Gastroesophageal sphincter (tissue), 4 donors: ENCODE data around the gene PGPEP1. TPM values are rescaled to one million over a fixed set of nuclear protein-coding genes. Genes with fewer than 3 reads are reported as not detected.

Experiments used
- ATAC-seq: fragments of 150-250 bp; one replicate; pipeline ENCODE4 v1.9.1; 2016; ENCODE audit warnings: mild to moderate bottlenecking, moderate library complexity
- H3K27ac ChIP-seq, 4 donors: fragments of 200-600 bp; sonication (generic) in 3 of 4; 1 replicate in 3 of 4; 2 replicates in 1 of 4; pipeline ENCODE4 v1.5.1; 2016 to 2019
- H3K27me3 ChIP-seq: fragments of 200-600 bp; sonication (generic); one replicate; pipeline ENCODE4 v1.5.1; 2019
- H3K36me3 ChIP-seq, 2 donors: fragments of 200-600 bp; sonication (generic); one replicate each; pipeline ENCODE4 v1.5.1; 2019; ENCODE audit warnings: control low read depth in 1 of 2
- H3K4me1 ChIP-seq, 3 donors: fragments of 200-600 bp; sonication (generic); 1 replicate in 2 of 3; 2 replicates in 1 of 3; pipeline ENCODE4 v1.5.1; 2016 to 2019; ENCODE audit warnings: control low read depth in 2 of 3
- H3K4me3 ChIP-seq, 2 donors: fragments of 200-600 bp; sonication (generic); one replicate each; pipeline ENCODE4 v1.5.1; 2019; ENCODE audit warnings: mild to moderate bottlenecking in 1 of 2, moderate library complexity in 1 of 2
- H3K9me3 ChIP-seq, 3 donors: fragments of 200-600 bp; sonication (generic); one replicate each; pipeline ENCODE4 v1.5.1; 2017 to 2019; ENCODE audit warnings: control low read depth in 2 of 3
- EP300 ChIP-seq: sonication (generic); formaldehyde crosslinking; IDR thresholded peaks from one replicate; pipeline ENCODE4 v1.6.1; 2017; ENCODE audit warnings: antibody characterized with exemption, mild to moderate bottlenecking
- POLR2A ChIP-seq, 2 donors: fragments of 450-650 bp; IDR thresholded peaks; one replicate each; pipeline ENCODE4 v1.6.1; 2017; ENCODE audit warnings: antibody characterized with exemption in 2 of 2, mild to moderate bottlenecking in 2 of 2, moderate library complexity in 1 of 2
- POLR2AphosphoS5 ChIP-seq: sonication (generic); formaldehyde crosslinking; IDR thresholded peaks from one replicate; pipeline ENCODE4 v1.6.1; 2017; ENCODE audit warnings: antibody characterized with exemption
- WGBS, 2 donors: methylation state at CpG; one replicate each; pipeline ENCODE4 v1.1.5; 2018; ENCODE audit warnings: low coverage in 1 of 2; 5-methylcytosine and 5-hydroxymethylcytosine counted together
- total RNA-seq, 4 donors: library from RNA; depleted of rRNA; stranded (reverse); fragments of >200 nt; gene quantifications; one replicate each; pipeline ENCODE4 v1.1.0, GENCODE V29; 2016
- TF ChIP-seq, protein P1 (sequence below), 4 experiments: fragments of 200-600 bp in 2 of 4; fragments of 450-650 bp in 2 of 4; sonication (generic) in 1 of 4; IDR thresholded peaks; one replicate each; pipeline ENCODE4 v1.5.1; 2017 to 2019; ENCODE audit warnings: antibody characterized with exemption in 4 of 4, mild to moderate bottlenecking in 2 of 4, moderate library complexity in 2 of 4

The PGPEP1 gene
- total RNA-seq, 4 donors from 2014 or later, result 15.0 to 38.2 (median 23.1) TPM

DNA sequence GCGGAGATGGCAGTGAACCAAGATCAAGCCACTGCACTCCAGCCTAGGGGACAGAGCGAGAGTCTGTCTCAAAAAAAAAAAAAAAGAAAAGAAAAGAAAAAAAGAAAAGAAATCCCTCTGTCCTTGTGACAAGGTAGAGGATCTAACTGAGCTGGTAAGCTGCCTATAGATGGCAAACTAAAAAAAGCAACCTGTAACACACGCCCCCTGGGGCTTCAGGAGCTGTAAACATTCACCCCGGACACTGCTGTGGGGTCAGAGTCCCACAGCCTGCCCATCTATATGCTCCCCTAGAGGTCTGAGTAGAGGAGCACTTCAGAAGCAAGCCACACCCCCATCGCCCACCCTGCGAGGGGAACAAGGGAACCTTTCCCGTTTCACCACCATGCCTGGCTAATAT lies 4.3 kb upstream of the PGPEP1 start:
- Histone ChIP-seq H3K36me3 (no peaks in the 10 kb centered on the region), H3K9me3 (no peaks in the 10 kb centered on the region), H3K4me3 (no peak overlapping the region), H3K27me3 (no peaks in the 10 kb centered on the region), H3K4me1 (peaks cover 0 to 19% (median 0%) of the 10 kb centered on the region in 3 donors), H3K27ac (no peak overlapping the region)
- TF ChIP-seq POLR2A (IDR thresholded peaks at IDR 0.05), result no peak
- TF ChIP-seq POLR2AphosphoS5, result no peak
- TF ChIP-seq, protein P1, sequence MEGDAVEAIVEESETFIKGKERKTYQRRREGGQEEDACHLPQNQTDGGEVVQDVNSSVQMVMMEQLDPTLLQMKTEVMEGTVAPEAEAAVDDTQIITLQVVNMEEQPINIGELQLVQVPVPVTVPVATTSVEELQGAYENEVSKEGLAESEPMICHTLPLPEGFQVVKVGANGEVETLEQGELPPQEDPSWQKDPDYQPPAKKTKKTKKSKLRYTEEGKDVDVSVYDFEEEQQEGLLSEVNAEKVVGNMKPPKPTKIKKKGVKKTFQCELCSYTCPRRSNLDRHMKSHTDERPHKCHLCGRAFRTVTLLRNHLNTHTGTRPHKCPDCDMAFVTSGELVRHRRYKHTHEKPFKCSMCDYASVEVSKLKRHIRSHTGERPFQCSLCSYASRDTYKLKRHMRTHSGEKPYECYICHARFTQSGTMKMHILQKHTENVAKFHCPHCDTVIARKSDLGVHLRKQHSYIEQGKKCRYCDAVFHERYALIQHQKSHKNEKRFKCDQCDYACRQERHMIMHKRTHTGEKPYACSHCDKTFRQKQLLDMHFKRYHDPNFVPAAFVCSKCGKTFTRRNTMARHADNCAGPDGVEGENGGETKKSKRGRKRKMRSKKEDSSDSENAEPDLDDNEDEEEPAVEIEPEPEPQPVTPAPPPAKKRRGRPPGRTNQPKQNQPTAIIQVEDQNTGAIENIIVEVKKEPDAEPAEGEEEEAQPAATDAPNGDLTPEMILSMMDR (IDR thresholded peaks at IDR 0.05), result no peak
- no peak for TF ChIP-seq EP300
- WGBS, 2 donors, result 39 to 67% methylated on average over 2 to 6 of the region's 7 CpGs
- ATAC-seq, result no peak

DNA sequence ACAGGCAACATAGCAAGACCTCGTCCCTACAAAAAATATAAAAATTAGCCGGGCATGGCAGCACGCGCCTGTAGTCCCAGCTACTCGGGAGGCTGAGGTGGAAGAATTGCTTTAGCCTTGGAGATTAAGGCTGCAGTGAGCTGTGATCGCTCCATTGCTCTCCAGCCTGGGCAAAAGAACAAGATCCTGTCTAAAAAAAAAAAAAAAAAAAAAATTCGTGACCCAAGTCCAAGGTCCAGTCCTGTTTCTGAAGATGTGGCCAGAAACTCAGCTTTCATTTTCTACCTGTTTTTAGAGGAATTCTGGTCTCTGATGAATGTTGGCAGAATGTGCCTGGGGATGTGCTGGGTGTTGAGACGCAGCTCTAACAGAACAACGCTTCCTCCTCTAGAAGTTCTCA lies 1.9 kb upstream of the PGPEP1 start:
- Histone ChIP-seq H3K36me3 (peaks cover 0 to 7% of the 10 kb centered on the region in 2 donors), H3K4me1 (peaks cover 0 to 37% (median 3%) of the 10 kb centered on the region in 3 donors), H3K27ac (no peak overlapping the region), H3K4me3 (no peak overlapping the region), H3K27me3 (no peaks in the 10 kb centered on the region), H3K9me3 (no peaks in the 10 kb centered on the region)
- WGBS, 2 donors, result 35 to 52% methylated on average over 3 to 6 of the region's 9 CpGs
- no peak for TF ChIP-seq EP300
- TF ChIP-seq, protein P1 (IDR thresholded peaks at IDR 0.05), result no peak
- TF ChIP-seq POLR2AphosphoS5, result no peak
- no peak for TF ChIP-seq POLR2A (IDR thresholded peaks at IDR 0.05)
- no peak for ATAC-seq

DNA sequence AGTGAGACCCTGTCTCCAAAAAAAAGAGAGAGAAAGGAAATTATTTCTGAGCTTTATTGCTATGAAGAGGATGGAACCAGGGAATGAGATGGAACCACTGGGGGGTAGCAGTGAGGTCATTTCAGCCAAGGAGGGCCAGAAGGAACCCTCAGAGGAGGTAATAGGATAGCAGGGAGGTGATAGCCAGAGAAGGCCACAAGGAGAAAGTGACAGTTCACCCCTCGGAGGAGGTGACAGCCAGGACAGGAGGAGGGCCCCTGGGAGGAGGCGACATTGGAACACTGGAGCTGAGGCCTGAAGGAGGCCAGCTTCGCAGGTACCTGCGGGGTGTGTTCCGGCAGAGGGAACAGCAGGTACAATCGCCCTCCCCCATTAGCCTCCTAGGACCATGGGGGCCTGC lies 675 bp upstream of the PGPEP1 start:
- peak overlapping the region in 2 of 4 donors; percentile 85 to 90 for H3K27ac ChIP-seq
- WGBS, 2 donors, result 0 to 35% methylated on average over 1 to 6 of the region's 6 CpGs
- no peak for ATAC-seq

DNA sequence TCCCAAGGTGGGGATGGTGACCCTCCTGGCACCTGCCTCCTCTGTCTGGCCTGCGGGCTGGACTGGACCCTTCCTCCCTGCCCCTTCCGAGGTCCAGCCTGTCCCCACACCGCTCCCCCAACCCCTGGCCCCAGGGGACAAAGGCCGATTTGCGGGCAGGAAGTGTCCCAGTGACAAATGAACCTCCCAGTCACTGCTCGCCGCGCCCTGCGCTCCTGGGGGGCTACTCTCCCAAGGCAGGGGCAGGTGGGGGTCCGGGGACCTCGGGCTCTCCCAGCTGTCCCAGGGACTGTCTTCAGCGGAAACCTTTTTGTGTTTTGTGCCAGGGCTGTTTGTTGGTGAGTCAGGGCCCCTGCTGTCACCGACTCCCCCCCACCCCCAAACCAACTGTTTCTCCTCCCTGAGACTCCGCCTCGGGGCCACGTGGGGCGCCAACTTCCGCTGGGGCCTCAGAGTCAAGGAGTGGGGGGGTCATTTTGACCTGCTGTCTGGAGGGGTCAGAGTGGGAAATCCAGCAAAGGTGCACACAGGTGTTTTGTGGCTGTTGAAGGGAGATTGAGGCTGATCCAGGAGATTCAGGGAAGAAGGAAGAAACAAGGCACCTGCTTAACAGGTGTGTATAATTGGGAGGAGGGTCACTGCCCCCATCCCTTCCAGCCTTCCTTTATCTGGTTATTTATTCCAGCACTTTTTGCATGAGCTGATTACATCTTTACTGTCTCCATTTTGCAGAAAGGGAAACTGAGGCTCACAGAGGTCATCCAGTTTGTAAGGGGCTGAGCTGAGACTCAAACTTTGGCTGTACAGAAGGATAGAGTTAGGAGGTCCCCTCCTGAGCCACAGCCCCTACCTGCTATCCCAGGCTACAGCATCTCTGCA lies 831 bp downstream of the PGPEP1 start:
- TF ChIP-seq, protein P1 (IDR thresholded peaks at IDR 0.05), result peak in 1 of 4 experiments; percentile 25
- no peak for TF ChIP-seq POLR2A (IDR thresholded peaks at IDR 0.05)
- Histone ChIP-seq H3K4me3 (peak overlapping the region; percentile 63 to 83), H3K9me3 (no peaks in the 10 kb centered on the region), H3K36me3 (peaks cover 0 to 29% of the 10 kb centered on the region in 2 donors), H3K4me1 (peaks cover 0 to 49% (median 3%) of the 10 kb centered on the region in 3 donors), H3K27me3 (no peaks in the 10 kb centered on the region), H3K27ac (peak overlapping the region; percentile 2 to 90 (median 84))
- ATAC-seq, result peak; percentile 48
- WGBS, 2 donors, result 6% methylated on average over 6 of the region's 18 CpGs; no CpG with 5 or more reads in 1 of the 2 donors

More for the DNA sequence above, 675 bp upstream of the PGPEP1 start:
- H3K4me3 ChIP-seq, result peak overlapping the region in 1 of 2 donors; percentile 83
- peaks cover 0 to 46% (median 3%) of the 10 kb centered on the region in 3 donors for H3K4me1 ChIP-seq
- no peaks in the 10 kb centered on the region for H3K9me3 ChIP-seq
- TF ChIP-seq POLR2A (IDR thresholded peaks at IDR 0.05) (no peak), EP300 (no peak), POLR2AphosphoS5 (no peak)
- TF ChIP-seq, protein P1 (IDR thresholded peaks at IDR 0.05), result no peak
- H3K27me3 ChIP-seq, result no peaks in the 10 kb centered on the region
- H3K36me3 ChIP-seq, result peaks cover 0 to 17% of the 10 kb centered on the region in 2 donors
